ENCODE data around the gene CUEDC1.

GRCh38 chr17:57927048-57927723 is 28.0 kb downstream of the CUEDC1 start:
- TF ChIP-seq CTCF (IDR thresholded peaks at IDR 0.05) (no peak), POLR2A (IDR thresholded peaks at IDR 0.05) (no peak)
